Dedifferentiated amniotic fluid mesenchymal stem cell (primary cell): Measurements from ENCODE around the gene CTSL.
"Not testable (repeated sequence)": the region's sequence is repeated elsewhere in the genome, so short reads cannot be mapped to it uniquely, and the experiment has no call there.

Source experiments
- DNase-seq: peaks from one replicate; pipeline ENCODE4 v3.0.0-alpha.2; 2016; ENCODE audit errors: extremely low spot score

The CTSL gene

DNA sequence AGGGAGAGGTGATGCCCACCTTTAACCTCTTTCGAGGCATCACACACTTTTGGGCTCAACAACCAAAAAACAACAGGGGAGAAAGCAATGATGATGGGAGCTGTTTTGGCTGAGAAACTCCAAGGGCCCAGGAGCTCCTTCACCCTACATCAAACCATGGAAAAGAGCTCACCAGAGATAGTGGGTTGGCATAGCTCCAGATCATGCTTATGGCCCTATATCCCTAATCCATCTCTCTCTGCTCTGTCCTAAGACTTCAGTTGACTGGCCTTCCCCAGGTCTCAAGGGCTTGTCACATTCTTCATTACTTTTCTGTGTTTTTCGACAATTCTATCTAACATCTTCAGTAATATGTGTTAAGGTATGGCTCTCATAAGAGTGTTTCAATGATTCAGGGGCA lies 5.7 kb upstream of the CTSL start:
- DNase-seq: no peak

DNA sequence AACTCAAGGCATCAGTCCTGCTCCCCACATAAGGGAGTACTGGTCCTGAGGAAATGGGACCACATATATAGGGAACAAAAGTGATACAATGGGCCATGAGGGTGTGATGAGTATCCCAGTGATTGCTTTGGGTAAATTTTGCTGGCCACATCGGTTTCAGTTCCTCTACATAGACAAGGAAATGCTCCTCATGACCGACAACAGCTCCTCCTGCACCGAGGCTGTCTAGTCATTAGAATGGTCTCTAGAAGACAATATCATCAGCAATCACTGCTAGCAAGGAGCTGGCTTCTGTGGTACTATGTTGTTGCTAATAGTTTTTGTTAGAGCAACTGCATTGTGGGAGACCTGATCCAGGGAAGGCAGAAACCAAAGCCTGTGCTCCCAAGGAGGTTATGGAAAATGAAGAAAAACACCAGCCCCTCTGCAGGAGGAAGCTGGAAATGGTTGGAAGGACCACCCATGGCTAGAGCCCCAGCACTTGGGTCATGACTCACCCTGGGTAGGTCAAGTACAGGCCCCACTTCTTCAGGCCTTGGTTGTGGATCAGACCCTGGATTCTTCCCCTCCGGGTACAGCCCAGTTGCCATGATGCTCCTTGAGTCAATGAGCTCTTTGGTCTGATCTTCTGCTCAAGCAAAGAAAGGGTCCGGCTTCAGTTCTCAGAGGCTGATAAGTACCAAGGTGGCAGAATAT lies 3.4 kb upstream of the CTSL start:
- DNase-seq: no peak

- no peak for DNase-seq
These were observed 491 bp upstream of the CTSL start for GRCh38 chr9:87725356-87725899.

DNA sequence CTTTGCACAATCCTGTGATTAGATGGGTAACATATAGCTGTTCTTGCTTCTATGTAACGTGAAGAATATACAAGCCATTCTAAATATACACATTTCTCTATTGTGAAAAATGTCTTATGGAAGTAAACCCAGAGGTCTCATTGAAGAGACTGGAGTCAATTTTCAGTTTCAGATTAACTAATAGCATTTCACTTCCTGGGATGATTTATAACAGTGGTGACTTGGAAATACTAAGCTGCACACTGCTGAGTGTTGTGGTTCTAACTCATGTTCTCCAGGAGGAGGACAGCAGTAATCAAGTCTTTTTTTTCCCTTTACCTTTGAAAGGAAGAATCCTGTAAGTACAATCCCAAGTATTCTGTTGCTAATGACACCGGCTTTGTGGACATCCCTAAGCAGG lies 3.3 kb downstream of the CTSL start:
- DNase-seq: no peak

GRCh38 chr9:87731321-87731720 lies 5.4 kb downstream of the CTSL start:
- DNase-seq: no peak

DNA sequence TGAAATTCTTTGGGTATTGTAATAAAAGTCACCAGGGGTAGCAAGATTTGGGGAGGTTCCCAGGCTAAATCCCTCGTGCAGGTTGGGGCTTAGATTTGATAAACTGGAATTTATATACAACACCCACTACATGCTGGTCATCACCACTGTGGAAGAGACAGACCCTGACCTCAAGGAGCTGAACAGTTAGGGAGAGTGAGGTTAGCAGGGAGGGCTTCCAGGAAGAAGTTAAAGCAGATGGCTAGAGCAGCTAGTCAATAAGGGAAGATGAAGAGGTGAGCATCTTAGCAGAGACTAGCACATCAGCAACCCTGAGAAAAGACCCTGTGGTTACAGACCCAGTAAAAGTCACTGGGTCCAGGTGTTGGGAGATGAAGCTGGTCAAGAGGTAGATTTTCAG lies 6.4 kb downstream of the CTSL start:
- no peak for DNase-seq

GRCh38 chr9:87732756-87733155 lies 6.8 kb downstream of the CTSL start:
- no peak for DNase-seq

GRCh38 chr9:87733273-87734052 lies 7.5 kb downstream of the CTSL start:
- DNase-seq: no peak

- no peak for DNase-seq
These were observed 8.2 kb downstream of the CTSL start for GRCh38 chr9:87734106-87734505.

DNA sequence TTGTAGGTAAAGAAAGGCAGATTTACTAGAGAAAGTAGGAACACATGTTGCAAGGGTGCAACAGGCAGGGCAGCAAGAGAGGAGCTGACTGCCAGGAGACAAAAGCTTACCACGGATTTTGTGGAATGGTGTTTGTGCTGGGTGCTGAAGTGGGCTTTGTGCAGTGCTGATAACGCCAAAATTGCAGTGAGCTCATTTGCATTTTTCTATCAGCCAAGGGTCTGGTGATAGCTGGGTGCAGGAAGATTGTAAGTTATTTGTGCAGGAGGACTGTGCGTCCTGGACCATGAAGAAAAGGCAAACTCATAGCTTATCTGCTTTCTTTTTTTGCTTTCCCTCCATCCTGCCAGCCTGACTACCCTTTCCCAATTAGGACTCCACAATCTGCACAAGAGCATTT lies 13.6 kb downstream of the CTSL start:
- no peak for DNase-seq

GRCh38 chr9:87740209-87740608 lies 14.3 kb downstream of the CTSL start:
- DNase-seq: no peak

DNA sequence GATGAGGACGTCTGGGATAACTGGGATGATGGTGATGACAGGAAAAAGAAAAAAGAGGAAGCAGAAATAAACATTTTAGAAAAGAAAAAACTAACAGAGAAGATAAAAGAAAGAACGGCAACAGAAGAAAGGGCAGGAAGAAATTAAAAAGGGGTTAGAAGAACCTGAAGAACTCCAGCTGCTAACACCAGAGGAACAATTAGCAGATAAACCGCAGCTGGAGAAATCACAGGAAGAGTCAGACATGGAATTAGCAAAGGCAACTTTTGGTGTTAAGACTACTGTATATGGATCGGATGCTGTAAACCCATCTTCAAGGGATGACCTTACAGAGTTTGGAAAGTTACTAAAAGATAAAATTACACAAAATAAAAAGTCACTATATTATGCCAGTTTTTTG lies 15.4 kb downstream of the CTSL start:
- no peak for DNase-seq

DNA sequence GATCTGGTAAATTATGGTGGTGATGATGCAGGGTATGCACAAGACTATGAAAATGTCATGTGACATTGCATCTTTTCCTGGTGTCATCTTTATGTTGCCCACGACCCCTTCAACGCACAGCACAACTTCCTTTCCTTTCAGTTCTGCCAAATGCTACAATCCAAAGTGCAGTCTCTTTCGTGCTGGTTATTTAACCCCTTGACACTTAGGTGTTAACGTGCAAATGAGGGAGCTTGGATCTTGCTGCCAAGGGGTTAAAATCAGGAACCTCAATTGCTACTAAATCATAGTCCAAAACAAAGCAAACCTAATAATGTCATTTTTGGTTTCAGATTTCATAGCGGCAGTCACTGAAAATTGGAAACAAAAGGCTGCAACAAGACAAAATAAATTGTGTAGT lies 16.0 kb downstream of the CTSL start:
- DNase-seq: no peak

GRCh38 chr9:87742813-87743428 lies 17.0 kb downstream of the CTSL start:
- no peak for DNase-seq

DNA sequence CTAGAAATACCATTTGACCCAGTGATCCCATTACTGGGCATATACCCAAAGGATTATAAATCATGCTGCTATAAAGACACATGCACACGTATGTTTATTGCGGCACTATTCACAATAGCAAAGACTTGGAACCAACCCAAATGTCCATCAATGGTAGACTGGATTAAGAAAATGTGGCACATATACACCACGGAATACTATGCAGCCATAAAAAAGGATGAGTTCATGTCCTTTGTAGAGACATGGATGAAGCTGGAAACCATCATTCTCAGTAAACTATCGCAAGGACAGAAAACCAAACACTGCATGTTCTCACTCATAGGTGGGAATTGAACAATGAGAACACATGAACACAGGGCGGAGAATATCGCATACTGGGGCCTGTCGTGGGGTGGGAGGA lies 18.3 kb downstream of the CTSL start:
- not testable (repeated sequence) for DNase-seq

DNA sequence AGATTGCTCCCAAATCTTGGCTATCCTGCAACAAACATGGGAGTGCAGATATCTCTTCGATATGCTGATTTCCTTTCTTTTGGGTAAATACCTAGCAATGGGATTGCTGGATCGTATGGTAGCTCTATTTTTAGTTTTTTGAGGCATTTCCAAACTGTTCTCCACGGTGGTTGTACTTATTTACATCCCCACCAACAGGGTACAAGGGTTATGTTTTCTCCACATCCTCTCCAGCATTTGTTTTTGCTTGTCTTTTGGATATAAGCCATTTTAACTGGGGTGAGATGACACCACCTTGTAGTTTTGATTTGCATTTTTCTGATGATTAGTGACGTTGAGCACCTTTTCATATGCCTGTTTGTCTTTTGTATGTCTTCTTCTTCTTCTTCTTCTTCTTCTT lies 20.3 kb downstream of the CTSL start:
- no peak for DNase-seq

DNA sequence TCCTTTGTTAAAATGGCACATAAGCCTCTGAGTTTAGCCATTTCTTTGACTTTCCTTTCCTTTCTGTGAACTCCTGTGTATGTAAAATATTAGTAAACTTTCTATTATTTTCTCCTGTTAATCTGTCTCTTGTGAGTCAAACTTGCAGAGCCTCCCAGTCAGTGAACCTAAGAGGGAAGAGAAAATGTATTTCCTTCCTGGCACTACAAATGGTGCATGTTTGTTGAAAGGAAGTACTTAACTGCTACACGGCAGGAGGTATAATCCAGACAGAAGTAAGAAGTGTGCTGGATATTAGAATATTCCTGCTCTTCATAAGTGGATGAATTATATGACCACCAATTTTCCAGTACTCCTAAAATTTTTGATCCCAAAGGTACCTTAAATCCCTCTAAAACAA lies 23.0 kb downstream of the CTSL start:
- DNase-seq: no peak

DNA sequence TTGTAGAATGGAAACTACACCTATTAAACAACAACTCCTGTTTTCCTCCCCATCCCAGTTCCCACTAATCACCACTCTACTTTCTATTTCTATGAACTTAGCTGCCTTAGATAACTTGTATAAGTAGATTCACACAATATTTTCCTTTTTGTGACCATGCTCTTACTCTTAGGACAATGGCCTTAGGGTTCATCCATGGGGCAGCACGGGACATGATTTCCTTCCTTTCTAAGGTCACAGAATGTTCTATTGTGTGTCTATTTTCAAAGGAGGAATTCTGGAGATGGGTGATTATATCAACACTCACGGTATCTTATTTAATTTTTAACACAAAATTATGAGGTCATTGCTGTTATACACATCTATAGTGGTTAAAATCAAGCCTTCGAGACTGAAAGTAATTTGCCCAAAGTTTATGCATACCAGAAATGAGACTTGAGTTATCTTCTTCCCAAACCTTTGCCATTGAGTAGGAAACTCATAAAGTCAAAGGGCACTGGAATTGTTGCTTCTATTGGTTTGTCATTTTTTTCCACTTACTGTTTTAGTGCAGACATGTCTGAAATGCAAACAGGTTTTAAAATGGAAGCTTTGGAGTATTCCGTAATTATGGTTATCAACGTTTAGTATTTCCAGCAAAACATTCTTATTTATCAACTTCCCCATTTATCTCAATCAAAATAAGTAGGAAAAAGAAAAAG lies 23.6 kb downstream of the CTSL start:
- no peak for DNase-seq

- DNase-seq: no peak
These were observed 24.8 kb downstream of the CTSL start for GRCh38 chr9:87750726-87751125.

GRCh38 chr9:87751423-87751822 lies 25.5 kb downstream of the CTSL start:
- no peak for DNase-seq

- DNase-seq: no peak
These were observed 25.9 kb downstream of the CTSL start for GRCh38 chr9:87751868-87752267.

DNA sequence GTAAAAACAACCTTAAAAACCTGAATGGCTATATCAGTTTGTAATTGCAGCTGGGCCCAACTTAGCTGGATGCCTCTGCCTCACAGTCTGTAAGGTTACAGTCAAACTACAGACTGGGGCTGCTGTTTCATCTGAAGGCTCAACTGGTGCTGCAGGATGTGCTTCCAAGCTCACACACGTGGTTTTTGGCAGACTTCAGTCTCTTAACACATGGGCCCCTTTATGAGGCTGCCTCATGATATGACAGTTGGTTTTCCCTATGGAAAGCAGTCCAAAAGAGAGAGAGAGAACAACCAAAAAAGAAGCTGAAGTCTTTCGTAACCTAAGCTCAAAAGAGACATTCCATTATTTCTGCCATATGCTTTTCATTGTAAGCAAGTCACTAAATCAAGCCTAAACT lies 27.4 kb downstream of the CTSL start:
- DNase-seq: no peak
